NOMO-1 treated with dmso at 0.1 percent for 144 hours (cell line): ENCODE results near the gene EGF.

Source experiments
- DNase-seq: peaks from one replicate; lab custom pipeline; 2025; ENCODE audit not compliant: unreplicated experiment; lab: John Stamatoyannopoulos, UW

EGF gene

DNA sequence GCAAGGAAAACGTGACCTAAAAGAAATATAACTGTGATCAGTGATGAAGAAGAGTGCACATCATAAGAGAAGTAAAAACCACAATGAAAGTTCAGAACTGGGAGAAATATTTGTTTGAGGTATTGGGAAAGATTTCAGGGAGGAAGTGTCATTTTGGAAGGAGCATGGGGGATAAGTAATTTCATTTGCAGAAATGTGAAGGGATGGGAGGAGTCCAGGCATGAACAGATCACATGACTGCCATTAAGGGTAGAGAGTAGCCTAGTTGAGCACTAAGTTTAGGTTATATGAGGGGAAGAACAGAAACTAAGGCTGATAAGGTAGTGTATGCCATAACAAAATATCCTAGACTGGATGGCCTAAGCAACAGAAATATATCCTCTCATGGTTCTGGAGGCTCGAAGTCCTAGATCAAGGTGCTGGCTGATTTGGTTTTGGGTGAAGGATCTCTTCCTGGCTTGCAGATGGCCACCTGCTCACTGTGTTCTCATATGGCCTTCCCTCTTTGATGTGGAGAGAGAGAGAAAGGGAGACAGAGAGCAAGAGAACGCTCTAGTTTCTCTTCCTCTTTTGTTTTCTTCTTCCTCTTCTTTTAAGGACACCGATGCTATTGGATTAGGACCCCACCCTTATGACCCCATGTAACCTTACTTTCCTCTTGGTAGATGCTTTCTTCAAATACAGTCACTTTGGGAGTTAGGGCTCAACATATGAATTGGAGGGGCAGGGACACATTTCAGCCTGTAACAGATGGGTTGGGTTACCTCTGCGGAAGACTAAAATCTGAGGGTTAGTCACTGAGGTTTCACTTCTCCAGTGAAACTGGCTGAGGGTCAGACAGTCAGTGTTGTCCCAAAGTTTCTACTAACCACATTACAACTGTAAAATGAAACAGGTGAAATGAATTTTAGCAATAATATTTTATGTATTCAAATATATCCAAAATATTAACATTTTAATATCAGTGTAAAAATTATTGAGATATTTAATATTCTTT is 77.9 kb downstream of the EGF start:
- DNase-seq: peak; percentile 77

DNA sequence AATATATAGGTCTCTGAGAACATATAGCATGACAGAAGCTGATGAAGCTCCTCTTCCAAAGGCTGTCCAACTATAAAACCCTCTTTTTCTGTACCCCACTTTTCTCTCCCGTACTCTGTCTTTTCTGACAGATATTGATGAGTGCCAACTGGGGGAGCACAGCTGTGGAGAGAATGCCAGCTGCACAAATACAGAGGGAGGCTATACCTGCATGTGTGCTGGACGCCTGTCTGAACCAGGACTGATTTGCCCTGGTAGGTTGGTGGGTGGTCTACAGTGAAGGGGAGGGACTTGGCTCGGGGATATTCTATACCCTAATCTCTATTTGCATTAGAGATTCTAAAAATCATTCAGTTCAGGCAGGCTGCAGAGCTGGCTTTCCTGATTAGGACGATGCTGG is 80.4 kb downstream of the EGF start:
- no peak for DNase-seq

DNA sequence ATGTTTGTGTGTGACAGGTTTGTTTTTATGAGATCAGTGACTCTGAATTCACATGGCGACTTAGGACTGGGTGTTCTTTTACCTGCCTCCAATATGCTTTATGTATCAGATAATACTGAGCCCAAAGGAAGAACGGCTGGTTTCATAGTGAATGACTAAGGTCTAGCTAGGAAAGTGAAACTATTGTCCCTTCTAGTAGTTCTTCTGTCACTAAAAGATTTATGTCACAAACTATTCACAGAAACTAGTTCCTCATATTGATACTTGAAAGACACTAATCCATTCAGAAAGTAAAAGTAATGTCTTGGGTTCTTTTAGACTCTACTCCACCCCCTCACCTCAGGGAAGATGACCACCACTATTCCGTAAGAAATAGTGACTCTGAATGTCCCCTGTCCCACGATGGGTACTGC is 81.7 kb downstream of the EGF start:
- peak; percentile 44 for DNase-seq

DNA sequence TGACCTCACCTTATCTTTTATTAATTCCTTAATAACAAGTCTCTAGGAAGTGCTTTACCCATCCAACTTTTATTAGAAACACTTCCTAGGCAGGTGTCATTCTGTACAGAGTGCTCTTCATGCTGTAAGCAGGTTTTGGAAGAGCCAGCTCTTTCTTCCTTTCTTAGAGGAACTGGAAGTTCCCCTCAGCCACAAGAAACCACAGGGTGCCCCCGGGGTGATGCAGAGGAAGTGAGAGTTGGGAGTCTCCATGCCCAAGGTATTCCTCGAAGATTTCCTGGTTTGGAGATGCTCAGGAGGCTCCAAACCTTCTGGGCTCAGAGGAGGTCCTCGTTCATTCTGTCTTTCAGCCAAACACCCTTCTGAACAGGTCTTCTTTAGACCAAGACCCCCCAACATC is 83.8 kb downstream of the EGF start:
- DNase-seq: no peak

DNA sequence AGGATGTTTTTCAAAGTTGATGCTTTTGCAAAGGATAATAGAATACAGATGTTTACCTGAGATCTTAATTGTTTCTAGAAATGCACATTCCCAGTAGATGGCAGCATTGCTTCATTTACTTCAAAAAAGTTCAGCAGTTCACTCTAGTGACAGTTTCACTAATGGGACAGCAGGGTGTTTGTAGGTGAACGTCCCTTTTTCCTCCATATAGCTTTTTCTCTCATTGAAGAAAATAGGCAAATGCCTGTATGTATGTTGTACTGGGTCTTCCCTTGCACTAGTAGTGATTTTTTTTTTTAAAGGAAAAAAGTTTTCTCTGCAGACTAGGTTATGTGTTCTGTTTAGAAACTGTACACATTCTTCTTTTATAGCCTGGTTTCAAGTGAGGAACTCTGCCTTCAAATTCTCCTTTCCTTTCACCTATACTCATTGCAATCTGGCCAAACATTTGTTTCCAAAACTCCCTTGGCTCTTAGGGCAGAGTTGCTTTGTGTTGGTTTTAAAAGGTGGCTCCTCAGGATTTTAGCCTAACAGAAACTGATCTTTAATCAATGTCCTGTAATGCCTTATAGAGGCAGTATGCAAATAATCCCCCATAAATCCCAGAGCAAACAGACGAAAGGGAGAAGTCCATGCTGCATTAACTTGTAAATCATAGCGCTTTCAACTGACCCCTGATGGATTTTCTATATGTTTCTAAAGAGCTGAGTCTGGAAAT is 86.3 kb downstream of the EGF start:
- no peak for DNase-seq

DNA sequence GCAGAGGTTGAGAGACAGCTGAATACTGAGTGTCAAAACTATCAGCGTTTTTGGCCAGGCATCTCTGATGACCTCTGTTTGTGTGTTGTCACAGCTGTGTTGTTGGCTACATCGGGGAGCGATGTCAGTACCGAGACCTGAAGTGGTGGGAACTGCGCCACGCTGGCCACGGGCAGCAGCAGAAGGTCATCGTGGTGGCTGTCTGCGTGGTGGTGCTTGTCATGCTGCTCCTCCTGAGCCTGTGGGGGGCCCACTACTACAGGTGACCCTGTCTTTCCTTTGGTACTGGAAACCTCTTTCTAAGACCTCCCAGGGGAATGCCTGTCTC is 86.9 kb downstream of the EGF start:
- DNase-seq: no peak

DNA sequence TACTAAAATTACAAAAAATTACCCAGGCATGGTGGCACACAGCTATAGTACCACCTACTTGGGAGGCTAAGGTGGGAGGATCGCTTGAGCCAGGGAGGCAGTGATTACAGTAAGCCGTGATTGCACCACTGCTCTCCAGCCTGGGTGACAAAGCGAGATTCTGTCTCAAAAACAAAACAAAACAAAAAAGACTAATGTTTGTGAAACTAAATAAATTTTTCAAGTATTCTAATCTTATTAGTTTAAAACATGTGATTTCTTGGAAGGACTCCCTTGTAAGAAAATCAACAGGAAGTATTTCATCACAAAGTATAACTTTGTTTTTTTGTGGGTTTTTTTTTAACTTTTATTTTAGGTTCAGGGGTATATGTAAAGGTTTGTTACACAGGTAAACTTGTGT is 89.6 kb downstream of the EGF start:
- DNase-seq: no peak

GRCh38 chr4:110003401-110004187 is 90.9 kb downstream of the EGF start:
- no peak for DNase-seq

- DNase-seq: no peak
Measured at GRCh38 chr4:110004556-110004955, 91.9 kb downstream of the EGF start.

GRCh38 chr4:110005461-110006056 is 92.9 kb downstream of the EGF start:
- no peak for DNase-seq

DNA sequence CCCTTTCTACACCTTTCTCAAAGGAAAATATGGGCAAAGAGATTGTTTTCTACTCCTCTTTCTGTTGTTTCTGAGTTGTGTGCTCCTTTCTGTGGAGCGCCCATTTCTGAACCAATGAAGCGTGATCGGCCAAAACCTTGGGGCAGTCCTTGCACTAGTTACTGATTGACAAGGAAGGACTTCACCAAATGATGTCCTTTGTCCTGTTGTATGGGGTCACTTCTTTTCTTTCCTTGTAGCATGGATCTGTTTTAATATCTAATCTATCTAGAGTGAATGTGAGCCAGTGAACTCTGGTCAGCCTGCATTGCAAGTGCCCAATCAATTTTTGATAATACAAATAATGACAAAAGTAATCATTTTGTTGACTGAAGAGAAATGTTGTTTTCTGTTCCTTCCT is 94.5 kb downstream of the EGF start:
- DNase-seq: no peak

- no peak for DNase-seq
Measured at GRCh38 chr4:110008540-110008939, 95.9 kb downstream of the EGF start.

DNA sequence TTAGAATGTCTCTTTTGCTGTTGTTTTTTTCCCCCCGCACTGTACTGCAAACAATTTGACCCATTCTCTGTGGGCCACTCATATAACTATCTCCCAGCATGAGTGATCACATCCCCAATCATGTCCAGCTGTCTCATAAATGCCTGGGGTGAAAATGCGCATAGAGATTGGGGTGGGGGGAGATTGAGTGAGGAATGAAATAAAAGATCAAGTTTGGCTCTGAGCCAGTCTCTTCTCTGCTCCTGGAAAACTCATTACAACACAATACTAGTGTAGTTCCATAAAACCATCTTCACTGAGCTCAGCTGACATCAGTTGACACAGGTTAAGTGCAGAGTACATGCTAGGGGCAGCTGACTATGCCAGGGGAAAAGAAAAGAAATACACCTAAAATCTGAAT is 96.9 kb downstream of the EGF start:
- no peak for DNase-seq

- no peak for DNase-seq
Measured at GRCh38 chr4:110010797-110011196, 98.1 kb downstream of the EGF start.

- no peak for DNase-seq
Measured at GRCh38 chr4:110012917-110013316, 100.2 kb downstream of the EGF start.

DNA sequence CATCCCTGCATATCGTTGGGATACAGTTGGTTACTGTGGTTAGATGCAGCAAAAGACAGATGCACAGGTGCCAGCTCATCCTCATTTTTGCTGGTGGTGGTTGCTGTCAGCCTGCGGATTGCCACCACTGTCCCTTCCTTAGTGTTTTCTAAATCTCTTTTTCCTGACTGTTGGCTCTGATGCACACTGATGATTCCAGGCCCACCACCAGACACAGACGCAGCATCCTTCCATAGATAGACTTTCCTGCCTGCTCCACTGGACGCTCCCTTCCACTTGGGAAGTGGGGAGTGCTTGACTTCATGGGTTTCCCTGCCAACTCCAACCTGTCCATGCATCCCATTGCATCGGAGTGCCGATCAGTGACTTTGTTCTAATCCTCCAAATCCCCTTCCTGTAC is 101.5 kb downstream of the EGF start:
- no peak for DNase-seq

- DNase-seq: no peak
Measured at GRCh38 chr4:110019153-110019552, 106.5 kb downstream of the EGF start.

- DNase-seq: no peak
Measured at GRCh38 chr4:110020139-110020538, 107.5 kb downstream of the EGF start.

- no peak for DNase-seq
Measured at GRCh38 chr4:110020646-110021443, 108.2 kb downstream of the EGF start.

DNA sequence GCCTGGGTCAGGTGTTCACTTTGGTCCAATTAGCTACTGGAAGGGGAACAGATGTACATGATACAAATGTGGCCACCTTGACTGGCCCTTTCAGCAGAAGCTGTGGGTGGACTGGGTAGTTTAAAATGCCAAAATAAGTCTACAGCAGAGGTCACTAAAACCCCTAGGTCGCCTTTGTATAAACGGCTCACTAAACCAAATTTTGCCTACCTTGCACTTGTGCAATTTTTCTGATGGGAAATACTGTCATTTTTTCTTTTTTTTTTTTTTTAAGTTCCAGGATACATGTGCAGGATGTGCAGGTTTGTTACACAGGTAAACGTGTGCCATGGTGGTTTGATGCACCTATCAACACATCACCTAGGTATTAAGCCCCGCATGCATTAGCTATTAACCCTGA is 109.8 kb downstream of the EGF start:
- DNase-seq: no peak
